ENCODE results near the gene KANK2. TPM values are rescaled to one million over a fixed set of nuclear protein-coding genes. Genes with fewer than 3 reads are reported as not detected.
A peak's percentile ranks its signal among the peaks of the same experiment; 100 is the strongest.

Gene KANK2
- total and polyA plus RNA-seq, 2 experiments from 2014 or later: 76.3 to 215 TPM

GRCh38 chr19:11137542-11138384 lies 59.6 kb downstream of the KANK2 start:
- peak overlapping the region; percentile 70 for H3K9ac ChIP-seq
- TF ChIP-seq EZH2phosphoT487 (IDR thresholded peaks at IDR 0.05; ENCODE audit: insufficient read depth, low read depth) (no peak), EZH2 (IDR thresholded peaks at IDR 0.05; ENCODE audit: insufficient read depth, poor library complexity, severe bottlenecking) (no peak)
- H3K4me3 ChIP-seq: peak overlapping the region; percentile 43
- 2% methylated on average over 27 to 28 of the region's 28 CpGs for WGBS, 2 experiments (ENCODE audit: low coverage in 1 of 2, low lambda C conversion rate in 2 of 2, missing lambda C conversion rate in 2 of 2)
- in situ Hi-C loops (cut with MboI): no loop called here
- H3K36me3 ChIP-seq (ENCODE audit: low read depth): no peaks in the 10 kb centered on the region
- H3K27me3 ChIP-seq (replicated peaks; ENCODE audit: insufficient read depth): no peaks in the 10 kb centered on the region
- H3K9me3 ChIP-seq (ENCODE audit: low read depth): no peaks in the 10 kb centered on the region
- H4K20me1 ChIP-seq (ENCODE audit: insufficient read depth): no peaks in the 10 kb centered on the region
- no peaks in the 10 kb centered on the region for H3K9me2 ChIP-seq (ENCODE audit: insufficient read depth)
- H3F3A ChIP-seq (ENCODE audit: insufficient read depth): peaks cover 20% of the 10 kb centered on the region
- H3K79me2 ChIP-seq (ENCODE audit: insufficient read depth): no peaks in the 10 kb centered on the region
- peak overlapping the region; percentile 63 for H3K4me2 ChIP-seq (ENCODE audit: unreplicated experiment)
- peak overlapping the region; percentile 89 for H3K27ac ChIP-seq
- H3K4me1 ChIP-seq (ENCODE audit: insufficient read depth): peaks cover 24% of the 10 kb centered on the region
- peak overlapping the region; percentile 63 for H2AFZ ChIP-seq
- peak; percentile 95 for DNase-seq

GRCh38 chr19:11136400-11137101 lies 60.8 kb downstream of the KANK2 start:
- in situ Hi-C loops (cut with MboI): no loop called here
- Histone ChIP-seq H4K20me1 (ENCODE audit: insufficient read depth) (no peaks in the 10 kb centered on the region), H3K27me3 (replicated peaks; ENCODE audit: insufficient read depth) (no peaks in the 10 kb centered on the region), H3K4me1 (ENCODE audit: insufficient read depth) (peaks cover 14% of the 10 kb centered on the region), H3K9me3 (ENCODE audit: low read depth) (no peaks in the 10 kb centered on the region), H3K36me3 (ENCODE audit: low read depth) (no peaks in the 10 kb centered on the region; the same call in 1 of the 2 replicates), H3K9me2 (ENCODE audit: insufficient read depth) (no peaks in the 10 kb centered on the region), H3F3A (ENCODE audit: insufficient read depth) (peaks cover 20% of the 10 kb centered on the region), H3K9ac (peak overlapping the region; percentile 70; the same call in 1 of the 2 replicates), H3K27ac (no peak overlapping the region), H3K79me2 (ENCODE audit: insufficient read depth) (no peaks in the 10 kb centered on the region), H2AFZ (no peak overlapping the region), H3K4me3 (no peak overlapping the region), H3K4me2 (ENCODE audit: unreplicated experiment) (no peak overlapping the region)
- TF ChIP-seq EZH2phosphoT487 (IDR thresholded peaks at IDR 0.05; ENCODE audit: insufficient read depth, low read depth): no peak
- no peak for TF ChIP-seq EZH2 (IDR thresholded peaks at IDR 0.05; ENCODE audit: insufficient read depth, poor library complexity, severe bottlenecking)
- DNase-seq: no peak
- WGBS, 2 experiments (ENCODE audit: low coverage in 1 of 2, low lambda C conversion rate in 2 of 2, missing lambda C conversion rate in 2 of 2): 76 to 77% methylated on average over 14 of the region's 14 CpGs

GRCh38 chr19:11131471-11131870 lies 65.9 kb downstream of the KANK2 start:
- Histone ChIP-seq H3K4me3 (no peak overlapping the region), H3K9ac (no peak overlapping the region), H3K9me3 (ENCODE audit: low read depth) (no peaks in the 10 kb centered on the region), H4K20me1 (ENCODE audit: insufficient read depth) (no peaks in the 10 kb centered on the region), H3F3A (ENCODE audit: insufficient read depth) (peaks cover under 1% of the 10 kb centered on the region), H3K4me2 (ENCODE audit: unreplicated experiment) (no peak overlapping the region), H3K9me2 (ENCODE audit: insufficient read depth) (no peaks in the 10 kb centered on the region), H2AFZ (no peak overlapping the region), H3K79me2 (ENCODE audit: insufficient read depth) (no peaks in the 10 kb centered on the region), H3K36me3 (ENCODE audit: low read depth) (peaks cover 11% of the 10 kb centered on the region; the same call in 1 of the 2 replicates), H3K27ac (no peak overlapping the region), H3K4me1 (ENCODE audit: insufficient read depth) (no peaks in the 10 kb centered on the region), H3K27me3 (replicated peaks; ENCODE audit: insufficient read depth) (no peaks in the 10 kb centered on the region)
- in situ Hi-C loops (cut with MboI): no loop called here
- TF ChIP-seq EZH2phosphoT487 (IDR thresholded peaks at IDR 0.05; ENCODE audit: insufficient read depth, low read depth) (no peak), EZH2 (IDR thresholded peaks at IDR 0.05; ENCODE audit: insufficient read depth, poor library complexity, severe bottlenecking) (no peak)
- 72 to 75% methylated on average over 7 of the region's 7 CpGs for WGBS, 2 experiments (ENCODE audit: low coverage in 1 of 2, low lambda C conversion rate in 2 of 2, missing lambda C conversion rate in 2 of 2)
- DNase-seq: no peak

- peak; percentile 81 for DNase-seq
- H3K36me3 ChIP-seq (ENCODE audit: low read depth): peaks cover 11% of the 10 kb centered on the region; the same call in 1 of the 2 replicates
- in situ Hi-C loops (cut with MboI): no loop called here
Measured at GRCh38 chr19:11130824-11131455, 66.4 kb downstream of the KANK2 start.

More at GRCh38 chr19:11130824-11131455, 66.4 kb downstream of the KANK2 start:
- no peaks in the 10 kb centered on the region for H4K20me1 ChIP-seq (ENCODE audit: insufficient read depth)
- no peaks in the 10 kb centered on the region for H3K27me3 ChIP-seq (replicated peaks; ENCODE audit: insufficient read depth)
- H3F3A ChIP-seq (ENCODE audit: insufficient read depth): no peaks in the 10 kb centered on the region; the same call in 1 of the 2 replicates
- no peaks in the 10 kb centered on the region for H3K9me2 ChIP-seq (ENCODE audit: insufficient read depth)
- H3K4me1 ChIP-seq (ENCODE audit: insufficient read depth): no peaks in the 10 kb centered on the region
- no peak overlapping the region for H3K4me2 ChIP-seq (ENCODE audit: unreplicated experiment)
- 60 to 62% methylated on average over 19 of the region's 19 CpGs for WGBS, 2 experiments (ENCODE audit: low coverage in 1 of 2, low lambda C conversion rate in 2 of 2, missing lambda C conversion rate in 2 of 2)
- no peaks in the 10 kb centered on the region for H3K79me2 ChIP-seq (ENCODE audit: insufficient read depth)
- H2AFZ ChIP-seq: no peak overlapping the region; the same call in 1 of the 2 replicates
- no peak overlapping the region for H3K4me3 ChIP-seq
- no peak overlapping the region for H3K9ac ChIP-seq
- no peak for TF ChIP-seq EZH2 (IDR thresholded peaks at IDR 0.05; ENCODE audit: insufficient read depth, poor library complexity, severe bottlenecking)
- no peak for TF ChIP-seq EZH2phosphoT487 (IDR thresholded peaks at IDR 0.05; ENCODE audit: insufficient read depth, low read depth)
- no peaks in the 10 kb centered on the region for H3K9me3 ChIP-seq (ENCODE audit: low read depth)
- H3K27ac ChIP-seq: no peak overlapping the region
